A172 (cell line): ENCODE results near the gene SMIM17. TPM values are rescaled to one million over a fixed set of nuclear protein-coding genes. Genes with fewer than 3 reads are reported as not detected.
A peak's percentile ranks its signal among the peaks of the same experiment; 100 is the strongest.

Source experiments
- DNase-seq: peaks from one replicate; pipeline ENCODE4 v3.0.0-alpha.2; 2015; ENCODE audit warnings: low spot score
- total RNA-seq: library from RNA; depleted of rRNA; stranded (reverse); fragments of >200 nt; shearing (Covaris generic); gene quantifications from 2 replicates; pipeline ENCODE4 v1.2.3, GENCODE V29; 2014; rRNA removed

SMIM17 gene
- 1.4 and 2.0 TPM in 2 replicates for total RNA-seq

GRCh38 chr19:56642711-56643459 is at the start of gene SMIM17:
TSS of gene SMIM17 (plus strand) at chr19:56643159. CDS start at chr19:56645668, 2,509 bp downstream.
- no peak for DNase-seq

GRCh38 chr19:56594446-56594782 is 48.5 kb upstream of the SMIM17 start:
- DNase-seq: no peak

- DNase-seq: peak; percentile 86
Observed at GRCh38 chr19:56594783-56595547, 48.0 kb upstream of the SMIM17 start, which contains the start of gene ZNF71. TSS of gene ZNF71 (plus strand) at chr19:56595302. CDS start at chr19:56601559, 6,257 bp downstream.

- no peak for DNase-seq
Observed at GRCh38 chr19:56595548-56595899, 47.4 kb upstream of the SMIM17 start.

- DNase-seq: no peak
Observed at GRCh38 chr19:56596676-56597075, 46.3 kb upstream of the SMIM17 start.

GRCh38 chr19:56597696-56598095 is 45.3 kb upstream of the SMIM17 start:
- no peak for DNase-seq

- peak; percentile 21 for DNase-seq
Observed at GRCh38 chr19:56601375-56601774, 41.6 kb upstream of the SMIM17 start.

- DNase-seq: no peak
Observed at GRCh38 chr19:56603829-56604228, 39.1 kb upstream of the SMIM17 start.

- DNase-seq: no peak
Observed at GRCh38 chr19:56608274-56608964, 34.5 kb upstream of the SMIM17 start.

GRCh38 chr19:56611288-56611687 is 31.7 kb upstream of the SMIM17 start:
- no peak for DNase-seq

GRCh38 chr19:56612737-56613136 is 30.2 kb upstream of the SMIM17 start:
- no peak for DNase-seq

- no peak for DNase-seq
Observed at GRCh38 chr19:56613639-56614038, 29.3 kb upstream of the SMIM17 start.

- no peak for DNase-seq
Observed at GRCh38 chr19:56617531-56617930, 25.4 kb upstream of the SMIM17 start.

GRCh38 chr19:56619121-56619520 is 23.8 kb upstream of the SMIM17 start:
- no peak for DNase-seq

GRCh38 chr19:56622374-56622773 is 20.6 kb upstream of the SMIM17 start:
- no peak for DNase-seq

- no peak for DNase-seq
Observed at GRCh38 chr19:56623006-56623405, 20.0 kb upstream of the SMIM17 start.

GRCh38 chr19:56625708-56626107 is 17.3 kb upstream of the SMIM17 start:
- no peak for DNase-seq

GRCh38 chr19:56633021-56633420 is 9.9 kb upstream of the SMIM17 start:
- no peak for DNase-seq

GRCh38 chr19:56637976-56638555 is 4.9 kb upstream of the SMIM17 start:
- peak; percentile 62 for DNase-seq

GRCh38 chr19:56639217-56639616 is 3.7 kb upstream of the SMIM17 start:
- peak; percentile 30 for DNase-seq

GRCh38 chr19:56643460-56643955 is 549 bp downstream of the SMIM17 start:
- no peak for DNase-seq

GRCh38 chr19:56654151-56654550 is 11.2 kb downstream of the SMIM17 start:
- DNase-seq: no peak
